Measurements from ENCODE around the gene CMC2.

DNA sequence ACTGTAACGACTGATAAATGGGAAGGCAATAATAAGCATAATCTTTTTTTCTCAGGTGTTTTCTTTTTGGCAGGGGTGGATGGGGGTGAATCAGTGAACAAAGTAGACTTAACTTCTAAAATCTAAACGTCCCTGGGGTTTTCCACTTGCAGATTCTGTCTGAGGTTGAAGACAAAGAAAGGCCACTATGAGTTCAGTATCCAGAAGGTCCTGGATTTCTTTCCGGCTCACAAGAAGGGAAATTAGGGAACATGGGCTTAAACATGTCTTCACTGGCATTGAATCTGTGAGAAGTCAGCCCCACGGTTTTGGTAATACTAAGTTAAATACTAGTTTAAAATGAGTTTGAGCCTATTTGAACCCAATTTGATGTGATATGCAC is 67.8 kb downstream of the CMC2 start:
- TF ChIP-seq, protein P1, sequence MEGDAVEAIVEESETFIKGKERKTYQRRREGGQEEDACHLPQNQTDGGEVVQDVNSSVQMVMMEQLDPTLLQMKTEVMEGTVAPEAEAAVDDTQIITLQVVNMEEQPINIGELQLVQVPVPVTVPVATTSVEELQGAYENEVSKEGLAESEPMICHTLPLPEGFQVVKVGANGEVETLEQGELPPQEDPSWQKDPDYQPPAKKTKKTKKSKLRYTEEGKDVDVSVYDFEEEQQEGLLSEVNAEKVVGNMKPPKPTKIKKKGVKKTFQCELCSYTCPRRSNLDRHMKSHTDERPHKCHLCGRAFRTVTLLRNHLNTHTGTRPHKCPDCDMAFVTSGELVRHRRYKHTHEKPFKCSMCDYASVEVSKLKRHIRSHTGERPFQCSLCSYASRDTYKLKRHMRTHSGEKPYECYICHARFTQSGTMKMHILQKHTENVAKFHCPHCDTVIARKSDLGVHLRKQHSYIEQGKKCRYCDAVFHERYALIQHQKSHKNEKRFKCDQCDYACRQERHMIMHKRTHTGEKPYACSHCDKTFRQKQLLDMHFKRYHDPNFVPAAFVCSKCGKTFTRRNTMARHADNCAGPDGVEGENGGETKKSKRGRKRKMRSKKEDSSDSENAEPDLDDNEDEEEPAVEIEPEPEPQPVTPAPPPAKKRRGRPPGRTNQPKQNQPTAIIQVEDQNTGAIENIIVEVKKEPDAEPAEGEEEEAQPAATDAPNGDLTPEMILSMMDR (IDR thresholded peaks at IDR 0.05): no peak
- no peak for TF ChIP-seq SIN3A (IDR thresholded peaks at IDR 0.05; ENCODE audit: borderline replicate concordance, insufficient read depth, low read depth, low read length)
- TF ChIP-seq POLR2AphosphoS5 (IDR thresholded peaks at IDR 0.05; ENCODE audit: low read depth, low read length): no peak

Data from Panc1 (cell line).